Measurements from ENCODE around the gene OLFML2B.

DNA sequence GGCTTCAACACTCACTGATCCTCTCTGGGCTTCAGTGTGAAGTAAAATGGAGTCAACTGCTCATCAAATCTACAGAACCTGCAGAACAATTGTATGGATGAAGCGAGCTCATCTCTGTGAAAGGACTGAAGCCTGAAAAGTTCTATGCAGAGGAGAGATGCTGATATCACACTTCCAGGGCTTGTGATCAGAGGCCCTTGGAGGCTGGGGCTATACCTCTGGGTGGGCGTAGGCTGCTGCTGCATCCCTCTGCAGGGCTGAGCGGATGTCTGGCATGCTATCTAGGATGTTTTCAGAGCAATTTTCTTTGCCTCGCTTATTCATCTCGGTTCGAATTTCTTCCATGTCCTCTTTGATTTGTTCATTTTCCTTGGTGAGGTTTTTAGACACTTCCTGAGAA is 17.6 kb downstream of the OLFML2B start:
- TF ChIP-seq CTCF (IDR thresholded peaks at IDR 0.05) (no peak), EP300 (IDR thresholded peaks at IDR 0.05) (no peak)
